K562 (cell line): ENCODE results near the gene DIRAS1. TPM values are rescaled to one million over a fixed set of nuclear protein-coding genes. Genes with fewer than 3 reads are reported as not detected.
A peak's percentile ranks its signal among the peaks of the same experiment; 100 is the strongest.

ENCODE experiments used
- CSDE1 ChIP-seq, 2 experiments: fragments of 450-650 bp; IDR thresholded peaks; 2 replicates each; pipeline ENCODE4 v1.6.1; 2016; ENCODE audit warnings: mild to moderate bottlenecking in 1 of 2
- DPF2 ChIP-seq: fragments of 450-650 bp; IDR thresholded peaks from 2 replicates; pipeline ENCODE4 v1.6.1; 2016
- EWSR1 ChIP-seq: fragments of 450-650 bp; IDR thresholded peaks from 2 replicates; pipeline ENCODE4 v1.6.1; 2018; ENCODE audit warnings: borderline replicate concordance, mild to moderate bottlenecking, low read depth, moderate library complexity; ENCODE audit not compliant: partially characterized antibody
- NCOA4 ChIP-seq: fragments of 450-650 bp; IDR thresholded peaks from 2 replicates; pipeline ENCODE4 v1.6.1; 2018; ENCODE audit warnings: mild to moderate bottlenecking; ENCODE audit not compliant: partially characterized antibody
- PHB2 ChIP-seq: fragments of 450-650 bp; IDR thresholded peaks from 2 replicates; pipeline ENCODE4 v1.6.1; 2017; ENCODE audit warnings: low read depth
- POLR2G ChIP-seq: fragments of 200-400 bp; formaldehyde crosslinking; IDR thresholded peaks from 2 replicates; pipeline ENCODE4 v1.6.1; 2017; ENCODE audit warnings: low read depth, mild to moderate bottlenecking, antibody characterized with exemption, low read length, moderate library complexity
- ZNF121 ChIP-seq: sonication (generic); formaldehyde crosslinking; conservative IDR thresholded peaks from 2 replicates; pipeline ENCODE4 v1.8.0; 2022; ENCODE audit warnings: missing genetic modification reagents
- ZNF197 ChIP-seq: fragments of 200-800 bp; sonication (Bioruptor generic); IDR thresholded peaks from 2 replicates; pipeline ENCODE4 v1.6.1; 2016; ENCODE audit warnings: low read depth, missing genetic modification characterization, missing compliant biosample characterization
- ZNF561 ChIP-seq: fragments of 450-650 bp; formaldehyde crosslinking; conservative IDR thresholded peaks from 2 replicates; pipeline ENCODE4 v1.4.0; 2020; ENCODE audit warnings: mild to moderate bottlenecking, moderate library complexity
- polyA plus RNA-seq, 8 experiments: library from polyadenylated mRNA; depleted of rRNA in 4 of 8; stranded (reverse) in 5 of 8; unstranded in 3 of 8; fragments of >200 nt; fragmentation: Nextera tagmentation in 2 of 8; fragmentation: Illumina TruSeq in 1 of 8; extraction: Ambion mirVana in 2 of 8; extraction: Trizol in 1 of 8; gene quantifications; 2 replicates each; pipeline versions ENCODE4 v1.2.1 to v1.2.3, GENCODE V29; 2011 to 2014; ENCODE audit warnings: inconsistent platforms in 1 of 8, missing spikeins in 1 of 8
- total RNA-seq, 7 experiments: library from RNA; depleted of rRNA in 6 of 7; stranded (reverse); fragments of >200 nt in 6 of 7; fragmentation: Illumina TruSeq in 2 of 7; extraction: Trizol in 2 of 7; gene quantifications; 2 replicates each; pipeline versions ENCODE4 v1.2.1 to v1.2.3, GENCODE V29; 2011 to 2021; ENCODE audit warnings: low replicate concordance in 1 of 7
- TF ChIP-seq, protein P1 (sequence below): fragments of 450-650 bp; IDR thresholded peaks from 2 replicates; pipeline ENCODE4 v1.6.1; 2016; ENCODE audit warnings: mild to moderate bottlenecking, moderate library complexity

The DIRAS1 gene
- total and polyA plus RNA-seq, 9 of the 15 experiments (the other 6 are each of a cell fraction or from before 2014, with no cell fraction given) = 0.11 to 12.0 (median 2.9) TPM

- TF ChIP-seq, protein P1, sequence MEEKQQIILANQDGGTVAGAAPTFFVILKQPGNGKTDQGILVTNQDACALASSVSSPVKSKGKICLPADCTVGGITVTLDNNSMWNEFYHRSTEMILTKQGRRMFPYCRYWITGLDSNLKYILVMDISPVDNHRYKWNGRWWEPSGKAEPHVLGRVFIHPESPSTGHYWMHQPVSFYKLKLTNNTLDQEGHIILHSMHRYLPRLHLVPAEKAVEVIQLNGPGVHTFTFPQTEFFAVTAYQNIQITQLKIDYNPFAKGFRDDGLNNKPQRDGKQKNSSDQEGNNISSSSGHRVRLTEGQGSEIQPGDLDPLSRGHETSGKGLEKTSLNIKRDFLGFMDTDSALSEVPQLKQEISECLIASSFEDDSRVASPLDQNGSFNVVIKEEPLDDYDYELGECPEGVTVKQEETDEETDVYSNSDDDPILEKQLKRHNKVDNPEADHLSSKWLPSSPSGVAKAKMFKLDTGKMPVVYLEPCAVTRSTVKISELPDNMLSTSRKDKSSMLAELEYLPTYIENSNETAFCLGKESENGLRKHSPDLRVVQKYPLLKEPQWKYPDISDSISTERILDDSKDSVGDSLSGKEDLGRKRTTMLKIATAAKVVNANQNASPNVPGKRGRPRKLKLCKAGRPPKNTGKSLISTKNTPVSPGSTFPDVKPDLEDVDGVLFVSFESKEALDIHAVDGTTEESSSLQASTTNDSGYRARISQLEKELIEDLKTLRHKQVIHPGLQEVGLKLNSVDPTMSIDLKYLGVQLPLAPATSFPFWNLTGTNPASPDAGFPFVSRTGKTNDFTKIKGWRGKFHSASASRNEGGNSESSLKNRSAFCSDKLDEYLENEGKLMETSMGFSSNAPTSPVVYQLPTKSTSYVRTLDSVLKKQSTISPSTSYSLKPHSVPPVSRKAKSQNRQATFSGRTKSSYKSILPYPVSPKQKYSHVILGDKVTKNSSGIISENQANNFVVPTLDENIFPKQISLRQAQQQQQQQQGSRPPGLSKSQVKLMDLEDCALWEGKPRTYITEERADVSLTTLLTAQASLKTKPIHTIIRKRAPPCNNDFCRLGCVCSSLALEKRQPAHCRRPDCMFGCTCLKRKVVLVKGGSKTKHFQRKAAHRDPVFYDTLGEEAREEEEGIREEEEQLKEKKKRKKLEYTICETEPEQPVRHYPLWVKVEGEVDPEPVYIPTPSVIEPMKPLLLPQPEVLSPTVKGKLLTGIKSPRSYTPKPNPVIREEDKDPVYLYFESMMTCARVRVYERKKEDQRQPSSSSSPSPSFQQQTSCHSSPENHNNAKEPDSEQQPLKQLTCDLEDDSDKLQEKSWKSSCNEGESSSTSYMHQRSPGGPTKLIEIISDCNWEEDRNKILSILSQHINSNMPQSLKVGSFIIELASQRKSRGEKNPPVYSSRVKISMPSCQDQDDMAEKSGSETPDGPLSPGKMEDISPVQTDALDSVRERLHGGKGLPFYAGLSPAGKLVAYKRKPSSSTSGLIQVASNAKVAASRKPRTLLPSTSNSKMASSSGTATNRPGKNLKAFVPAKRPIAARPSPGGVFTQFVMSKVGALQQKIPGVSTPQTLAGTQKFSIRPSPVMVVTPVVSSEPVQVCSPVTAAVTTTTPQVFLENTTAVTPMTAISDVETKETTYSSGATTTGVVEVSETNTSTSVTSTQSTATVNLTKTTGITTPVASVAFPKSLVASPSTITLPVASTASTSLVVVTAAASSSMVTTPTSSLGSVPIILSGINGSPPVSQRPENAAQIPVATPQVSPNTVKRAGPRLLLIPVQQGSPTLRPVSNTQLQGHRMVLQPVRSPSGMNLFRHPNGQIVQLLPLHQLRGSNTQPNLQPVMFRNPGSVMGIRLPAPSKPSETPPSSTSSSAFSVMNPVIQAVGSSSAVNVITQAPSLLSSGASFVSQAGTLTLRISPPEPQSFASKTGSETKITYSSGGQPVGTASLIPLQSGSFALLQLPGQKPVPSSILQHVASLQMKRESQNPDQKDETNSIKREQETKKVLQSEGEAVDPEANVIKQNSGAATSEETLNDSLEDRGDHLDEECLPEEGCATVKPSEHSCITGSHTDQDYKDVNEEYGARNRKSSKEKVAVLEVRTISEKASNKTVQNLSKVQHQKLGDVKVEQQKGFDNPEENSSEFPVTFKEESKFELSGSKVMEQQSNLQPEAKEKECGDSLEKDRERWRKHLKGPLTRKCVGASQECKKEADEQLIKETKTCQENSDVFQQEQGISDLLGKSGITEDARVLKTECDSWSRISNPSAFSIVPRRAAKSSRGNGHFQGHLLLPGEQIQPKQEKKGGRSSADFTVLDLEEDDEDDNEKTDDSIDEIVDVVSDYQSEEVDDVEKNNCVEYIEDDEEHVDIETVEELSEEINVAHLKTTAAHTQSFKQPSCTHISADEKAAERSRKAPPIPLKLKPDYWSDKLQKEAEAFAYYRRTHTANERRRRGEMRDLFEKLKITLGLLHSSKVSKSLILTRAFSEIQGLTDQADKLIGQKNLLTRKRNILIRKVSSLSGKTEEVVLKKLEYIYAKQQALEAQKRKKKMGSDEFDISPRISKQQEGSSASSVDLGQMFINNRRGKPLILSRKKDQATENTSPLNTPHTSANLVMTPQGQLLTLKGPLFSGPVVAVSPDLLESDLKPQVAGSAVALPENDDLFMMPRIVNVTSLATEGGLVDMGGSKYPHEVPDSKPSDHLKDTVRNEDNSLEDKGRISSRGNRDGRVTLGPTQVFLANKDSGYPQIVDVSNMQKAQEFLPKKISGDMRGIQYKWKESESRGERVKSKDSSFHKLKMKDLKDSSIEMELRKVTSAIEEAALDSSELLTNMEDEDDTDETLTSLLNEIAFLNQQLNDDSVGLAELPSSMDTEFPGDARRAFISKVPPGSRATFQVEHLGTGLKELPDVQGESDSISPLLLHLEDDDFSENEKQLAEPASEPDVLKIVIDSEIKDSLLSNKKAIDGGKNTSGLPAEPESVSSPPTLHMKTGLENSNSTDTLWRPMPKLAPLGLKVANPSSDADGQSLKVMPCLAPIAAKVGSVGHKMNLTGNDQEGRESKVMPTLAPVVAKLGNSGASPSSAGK = no peak
- TF ChIP-seq PHB2 (no peak), CSDE1 (IDR thresholded peaks at IDR 0.05) (no peak), POLR2G (peak; percentile 40; the same call in 1 of the 2 replicates), ZNF197 (no peak), ZNF121 (CRISPR knock-in tag) (no peak), EWSR1 (no peak), DPF2 (no peak), NCOA4 (no peak), ZNF561 (CRISPR knock-in tag) (no peak)
These were observed 13.6 kb upstream of the DIRAS1 start (continued) for GRCh38 chr19:2734589-2735288.
